ENCODE measurements around the gene ACO2. TPM values are rescaled to one million over a fixed set of nuclear protein-coding genes. Genes with fewer than 3 reads are reported as not detected.

Gene ACO2
- total and polyA plus RNA-seq, 2 of the 13 experiments (the other 11 are each of a cell fraction or from before 2014, with no cell fraction given): 19.2 to 45.6 TPM

GRCh38 chr22:41544671-41545476 lies 76.0 kb downstream of the ACO2 start (continued):
- TF ChIP-seq SAFB2 (CRISPR knock-in tag; IDR thresholded peaks at IDR 0.05; ENCODE audit: borderline replicate concordance, low read depth) (no peak), TMF1 (CRISPR knock-in tag; IDR thresholded peaks at IDR 0.05; ENCODE audit: low read depth) (0 out of 2 replicates have a peak, but pooled peaks have one; percentile 32), NCOR1 (IDR thresholded peaks at IDR 0.05; ENCODE audit: borderline replicate concordance, low read length) (0 out of 2 replicates have a peak, but pooled peaks have one; percentile 41), XRCC5 (optimal IDR thresholded peaks at IDR 0.05; ENCODE audit: low read length) (peak; percentile 31)
- TF ChIP-seq, protein P1, sequence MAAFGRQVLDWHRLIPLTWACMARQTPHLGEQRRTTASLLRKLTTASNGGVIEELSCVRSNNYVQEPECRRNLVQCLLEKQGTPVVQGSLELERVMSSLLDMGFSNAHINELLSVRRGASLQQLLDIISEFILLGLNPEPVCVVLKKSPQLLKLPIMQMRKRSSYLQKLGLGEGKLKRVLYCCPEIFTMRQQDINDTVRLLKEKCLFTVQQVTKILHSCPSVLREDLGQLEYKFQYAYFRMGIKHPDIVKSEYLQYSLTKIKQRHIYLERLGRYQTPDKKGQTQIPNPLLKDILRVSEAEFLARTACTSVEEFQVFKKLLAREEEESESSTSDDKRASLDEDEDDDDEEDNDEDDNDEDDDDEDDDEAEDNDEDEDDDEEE (CRISPR knock-in tag; IDR thresholded peaks at IDR 0.05): no peak

GRCh38 chr22:41548830-41549211 lies 79.9 kb downstream of the ACO2 start:
- Histone ChIP-seq H3K36me3 (replicated peaks in 1 of 2; ENCODE audit: control insufficient read depth in 1 of 2, insufficient read depth in 2 of 2, low read length in 2 of 2) (no peaks in the 10 kb centered on the region), H2AFZ (ENCODE audit: low read length) (no peak overlapping the region), H3K4me3 (replicated peaks in 1 of 3; ENCODE audit: insufficient read depth in 1 of 3, low read depth in 2 of 3, low read length in 3 of 3) (peak overlapping the region in 1 of 3 experiments; percentile 67; a peak in 2 of 6 replicates), H3K79me2 (ENCODE audit: insufficient read depth, low read length) (peaks cover 3% of the 10 kb centered on the region), H3K4me2 (ENCODE audit: low read depth, low read length) (peak overlapping the region; percentile 91), H3K27ac (ENCODE audit: extremely low read length, insufficient read depth, low read length) (peak overlapping the region; percentile 97), H3K9me3 (ENCODE audit: low read length) (no peaks in the 10 kb centered on the region), H3K27me3 (ENCODE audit: control insufficient read depth in 1 of 2, insufficient read depth in 2 of 2, low read length in 2 of 2) (no peaks in the 10 kb centered on the region), H3K9ac (ENCODE audit: insufficient read depth, low read depth, low read length) (peak overlapping the region; percentile 81; the same call in 1 of the 2 replicates), H4K20me1 (ENCODE audit: insufficient read depth, low read length) (no peaks in the 10 kb centered on the region), H3K4me1 (ENCODE audit: insufficient read depth, low read length) (peaks cover 78% of the 10 kb centered on the region)
- intact Hi-C loops (cut with micrococcal nuclease; ENCODE audit: unreplicated experiment) (loop anchor here (2.0 kb wide), 1 partner anchor 38 kb away; no protein-coding TSS in a partner anchor), in situ Hi-C loops (cut with HindIII; ENCODE audit: extremely low pct_ligation_motif_present, low pct_unique_long_range_greater_than_20kb) (no loop called here)
- no peak for FAIRE-seq
- ChIA-PET POLR2A (interaction anchor here (1.0 to 4.5 kb wide), 10 partner anchors 9 to 168 kb away, joined by 3 to 35 read pairs (median 8); partner anchors contain the start of genes CSDC2, DESI1, PMM1 and TEF), CTCF (ENCODE audit: low intra/inter-chr PET ratio, low total read pairs) (interaction anchor here (1.1 kb wide), 1 partner anchor 49 kb away, joined by 3 read pairs; no protein-coding TSS in a partner anchor)
- ATAC-seq: no peak
- BruUV-seq (replicated peaks): TSS peak; percentile 43
- no peak for DNase-seq (ENCODE audit: low spot score)
- WGBS (ENCODE audit: low lambda C conversion rate): 18% methylated on average over 5 of the region's 5 CpGs
- TF ChIP-seq ZNF841 (CRISPR knock-in tag; IDR thresholded peaks at IDR 0.05; ENCODE audit: borderline replicate concordance) (no peak), ARID2 (CRISPR knock-in tag; IDR thresholded peaks at IDR 0.05; ENCODE audit: borderline replicate concordance) (no peak), ZNF205 (CRISPR knock-in tag; IDR thresholded peaks at IDR 0.05) (peak; percentile 68; the same call in 1 of the 2 replicates), SRSF1 (optimal IDR thresholded peaks at IDR 0.05; ENCODE audit: low read depth, low read length) (no peak), HDAC2 (CRISPR knock-in tag; IDR thresholded peaks at IDR 0.05) (0 out of 2 replicates have a peak, but pooled peaks have one; percentile 0), FOXA1 (IDR thresholded peaks at IDR 0.05) (no peak), FOXA1 (CRISPR knock-in tag; IDR thresholded peaks at IDR 0.05) (peak; percentile 36; the same call in 1 of the 2 replicates), SNAPC2 (CRISPR knock-in tag; IDR thresholded peaks at IDR 0.05) (0 out of 2 replicates have a peak, but pooled peaks have one; percentile 41), ZMYM2 (CRISPR knock-in tag; IDR thresholded peaks at IDR 0.05) (peak; percentile 35; the same call in 1 of the 2 replicates), PHB2 (IDR thresholded peaks at IDR 0.05; ENCODE audit: partially characterized antibody) (no peak), FOXP1 (IDR thresholded peaks at IDR 0.05) (no peak), FOXP1 (CRISPR knock-in tag; IDR thresholded peaks at IDR 0.05) (no peak)
- TF ChIP-seq, protein P2, sequence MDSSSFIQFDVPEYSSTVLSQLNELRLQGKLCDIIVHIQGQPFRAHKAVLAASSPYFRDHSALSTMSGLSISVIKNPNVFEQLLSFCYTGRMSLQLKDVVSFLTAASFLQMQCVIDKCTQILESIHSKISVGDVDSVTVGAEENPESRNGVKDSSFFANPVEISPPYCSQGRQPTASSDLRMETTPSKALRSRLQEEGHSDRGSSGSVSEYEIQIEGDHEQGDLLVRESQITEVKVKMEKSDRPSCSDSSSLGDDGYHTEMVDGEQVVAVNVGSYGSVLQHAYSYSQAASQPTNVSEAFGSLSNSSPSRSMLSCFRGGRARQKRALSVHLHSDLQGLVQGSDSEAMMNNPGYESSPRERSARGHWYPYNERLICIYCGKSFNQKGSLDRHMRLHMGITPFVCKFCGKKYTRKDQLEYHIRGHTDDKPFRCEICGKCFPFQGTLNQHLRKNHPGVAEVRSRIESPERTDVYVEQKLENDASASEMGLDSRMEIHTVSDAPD (CRISPR knock-in tag; IDR thresholded peaks at IDR 0.05): 0 out of 2 replicates have a peak, but pooled peaks have one; percentile 3
- TF ChIP-seq, protein P3, sequence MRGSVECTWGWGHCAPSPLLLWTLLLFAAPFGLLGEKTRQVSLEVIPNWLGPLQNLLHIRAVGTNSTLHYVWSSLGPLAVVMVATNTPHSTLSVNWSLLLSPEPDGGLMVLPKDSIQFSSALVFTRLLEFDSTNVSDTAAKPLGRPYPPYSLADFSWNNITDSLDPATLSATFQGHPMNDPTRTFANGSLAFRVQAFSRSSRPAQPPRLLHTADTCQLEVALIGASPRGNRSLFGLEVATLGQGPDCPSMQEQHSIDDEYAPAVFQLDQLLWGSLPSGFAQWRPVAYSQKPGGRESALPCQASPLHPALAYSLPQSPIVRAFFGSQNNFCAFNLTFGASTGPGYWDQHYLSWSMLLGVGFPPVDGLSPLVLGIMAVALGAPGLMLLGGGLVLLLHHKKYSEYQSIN (CRISPR knock-in tag; IDR thresholded peaks at IDR 0.05; ENCODE audit: borderline replicate concordance): no peak

All from HepG2 (cell line).